K562 (cell line): ENCODE measurements around the gene ABCG5. TPM values are rescaled to one million over a fixed set of nuclear protein-coding genes. Genes with fewer than 3 reads are reported as not detected.

ENCODE experiments used
- ATAC-seq: fragments of 200-7000 bp; cut with Tn5 transposase; 3 replicates; pipeline ENCODE4 v1.9.1; 2020; ENCODE audit warnings: moderate library complexity
- BruUV-seq: library from RNA; stranded (reverse); fragments of 400-500 nt; replicated peaks from 2 replicates; lab custom pipeline; 2021; lab: Mats Ljungman, UMichigan
- CTCF ChIA-PET: fragments of 300-600 bp; formaldehyde crosslinking; extraction: SDS; loops from one replicate; lab custom pipeline; 2021; ENCODE audit warnings: low intra/inter-chr PET ratio; lab: Yijun Ruan, JAX
- POLR2A ChIA-PET: fragments of 300-600, 350-650 bp; sonication (Branson Sonifier 250); formaldehyde crosslinking; extraction: SDS; loops from one replicate; lab custom pipeline; 2021; ENCODE audit warnings: antibody characterized with exemption, inconsistent platforms; lab: Yijun Ruan, JAX
- DNase-seq, 4 experiments: peaks; one replicate each; pipeline versions ENCODE4 v3.0.0 to v3.0.0-alpha.2; 2011 to 2018; ENCODE audit warnings: low spot score in 3 of 4, mixed read lengths in 3 of 4; ENCODE audit errors: extremely low read depth in 1 of 4
- FAIRE-seq: peaks from 2 replicates; lab custom pipeline; 2011; peaks lifted over from hg19 to GRCh38; lab: Jason Lieb, UNC
- H2AFZ ChIP-seq: 2 replicates; pipeline ENCODE4 v1.6.0; 2011; ENCODE audit warnings: low read depth, low read length, control low read depth, inconsistent platforms
- H3K27ac ChIP-seq: fragments of 200-600 bp; 3 replicates; pipeline ENCODE4 v1.8.0; 2011; ENCODE audit warnings: low read depth, mild to moderate bottlenecking, control low read depth, inconsistent platforms, low read length, moderate library complexity, mixed read lengths; ENCODE audit errors: extremely low read depth
- H3K27me3 ChIP-seq, 2 experiments: fragments of 300-600 bp in 1 of 2; 2 replicates in 1 of 2; 3 replicates in 1 of 2; pipeline versions ENCODE4 v1.6.0 to v1.8.0; 2011; ENCODE audit warnings: inconsistent platforms in 2 of 2, low read length in 2 of 2, mild to moderate bottlenecking in 1 of 2, mixed read lengths in 1 of 2, moderate library complexity in 1 of 2; ENCODE audit not compliant: control insufficient read depth in 2 of 2, insufficient read depth in 2 of 2
- H3K36me3 ChIP-seq: fragments of 300-600 bp; 3 replicates; pipeline ENCODE4 v1.8.0; 2011; ENCODE audit warnings: mild to moderate bottlenecking, low read length, inconsistent platforms; ENCODE audit not compliant: control insufficient read depth, insufficient read depth
- H3K4me1 ChIP-seq, 2 experiments: fragments of 200-600 bp in 1 of 2; replicated peaks in 1 of 2; 2 replicates in 1 of 2; 3 replicates in 1 of 2; pipeline versions ENCODE4 v1.5.1 to v1.8.0; 2011; ENCODE audit warnings: inconsistent platforms in 2 of 2, low read length in 2 of 2, mild to moderate bottlenecking in 1 of 2, mixed read lengths in 1 of 2, moderate library complexity in 1 of 2; ENCODE audit not compliant: control insufficient read depth in 2 of 2, insufficient read depth in 2 of 2
- H3K4me2 ChIP-seq: 2 replicates; pipeline ENCODE4 v1.6.1; 2011; ENCODE audit warnings: low read length, control low read depth, inconsistent platforms, mixed read lengths; ENCODE audit not compliant: insufficient read depth
- H3K4me3 ChIP-seq: fragments of 200-600 bp; sonication (generic), shearing (Covaris generic); 2 replicates; pipeline ENCODE4 v1.5.1; 2016; ENCODE audit warnings: control low read depth, inconsistent platforms
- H3K79me2 ChIP-seq: fragments of 200-600 bp; 3 replicates; pipeline ENCODE4 v1.8.0; 2011; ENCODE audit warnings: low read length, inconsistent platforms; ENCODE audit not compliant: control insufficient read depth, insufficient read depth
- H3K9ac ChIP-seq, 2 experiments: 2 replicates each; pipeline versions ENCODE4 v1.6.0 to v1.6.1; 2011; ENCODE audit warnings: low read depth in 2 of 2, low read length in 2 of 2, control low read depth in 1 of 2, inconsistent platforms in 1 of 2, mild to moderate bottlenecking in 1 of 2, mixed read lengths in 1 of 2; ENCODE audit not compliant: insufficient read depth in 1 of 2
- H3K9me1 ChIP-seq: one replicate; pipeline ENCODE4 v1.6.0; 2011; ENCODE audit warnings: inconsistent platforms, mild to moderate bottlenecking, low read length, moderate library complexity; ENCODE audit not compliant: control insufficient read depth, insufficient read depth
- H3K9me3 ChIP-seq: replicated peaks from 2 replicates; pipeline ENCODE4 v1.5.1; 2011; ENCODE audit warnings: low read depth, low read length, inconsistent platforms; ENCODE audit not compliant: control insufficient read depth, insufficient read depth
- H4K20me1 ChIP-seq: replicated peaks from 2 replicates; pipeline ENCODE4 v1.6.1; 2011; ENCODE audit warnings: low read length, inconsistent platforms, mixed read lengths; ENCODE audit not compliant: control insufficient read depth, insufficient read depth
- ASH1L ChIP-seq: fragments of 450-650 bp; IDR thresholded peaks from 2 replicates; pipeline ENCODE4 v1.6.1; 2018; ENCODE audit warnings: borderline replicate concordance, mild to moderate bottlenecking, low read depth; ENCODE audit not compliant: partially characterized antibody
- CEBPB ChIP-seq: fragments of 450-650 bp; IDR thresholded peaks from 2 replicates; pipeline ENCODE4 v1.6.1; 2016; ENCODE audit warnings: missing genetic modification characterization, missing compliant biosample characterization
- DMBX1 ChIP-seq: fragments of 250-450 bp; sonication (Bioruptor Pico); IDR thresholded peaks from 2 replicates; pipeline ENCODE4 v1.8.0; 2022; ENCODE audit warnings: inconsistent platforms, mild to moderate bottlenecking, moderate library complexity, borderline replicate concordance
- GABPA ChIP-seq: fragments of 200-800 bp; sonication (Bioruptor generic); conservative IDR thresholded peaks from 2 replicates; pipeline ENCODE4 v1.6.1; 2016; ENCODE audit warnings: low read depth, missing genetic modification characterization, missing compliant biosample characterization
- NFRKB ChIP-seq: fragments of 450-650 bp; IDR thresholded peaks from 2 replicates; pipeline ENCODE4 v1.6.1; 2016; ENCODE audit warnings: low read depth
- SREBF2 ChIP-seq: sonication (generic); formaldehyde crosslinking; IDR thresholded peaks from 2 replicates; pipeline ENCODE4 v1.4.0; 2020; ENCODE audit warnings: mild to moderate bottlenecking, missing genetic modification reagents
- TCFL5 ChIP-seq: fragments of 250-450 bp; sonication (Bioruptor Pico); conservative IDR thresholded peaks from 2 replicates; pipeline ENCODE4 v1.6.1; 2021; ENCODE audit warnings: mild to moderate bottlenecking, moderate library complexity, matching md5 sums
- ZNF232 ChIP-seq: sonication (generic); formaldehyde crosslinking; IDR thresholded peaks from 2 replicates; pipeline ENCODE4 v1.8.0; 2022; ENCODE audit warnings: mild to moderate bottlenecking, missing genetic modification reagents
- WGBS: fragments of 100-300 bp; shearing (Covaris generic); methylation state at CpG from one replicate; pipeline ENCODE4 v1.1.6; 2016; ENCODE audit warnings: low coverage, mixed read lengths; ENCODE audit not compliant: insufficient coverage; ENCODE audit errors: missing lambda C conversion rate; 5-methylcytosine and 5-hydroxymethylcytosine counted together
- in situ Hi-C: fragments of 300-500 bp; cut with MboI; formaldehyde crosslinking; loops from 4 replicates; pipeline ENCODE4 v1.15.0; 2018; ENCODE audit warnings: inconsistent platforms, mixed read lengths
- intact Hi-C: fragments of 100-400 bp; cut with micrococcal nuclease; formaldehyde crosslinking; loops from 2 replicates; pipeline ENCODE4 v1.14.2; 2022
- polyA plus RNA-seq, 8 experiments: library from polyadenylated mRNA; depleted of rRNA in 4 of 8; stranded (reverse) in 5 of 8; unstranded in 3 of 8; fragments of >200 nt; fragmentation: Nextera tagmentation in 2 of 8; fragmentation: Illumina TruSeq in 1 of 8; extraction: Ambion mirVana in 2 of 8; extraction: Trizol in 1 of 8; gene quantifications; 2 replicates each; pipeline versions ENCODE4 v1.2.1 to v1.2.3, GENCODE V29; 2011 to 2014; ENCODE audit warnings: inconsistent platforms in 1 of 8, missing spikeins in 1 of 8
- total RNA-seq, 7 experiments: library from RNA; depleted of rRNA in 6 of 7; stranded (reverse); fragments of >200 nt in 6 of 7; fragmentation: Illumina TruSeq in 2 of 7; extraction: Trizol in 2 of 7; gene quantifications; 2 replicates each; pipeline versions ENCODE4 v1.2.1 to v1.2.3, GENCODE V29; 2011 to 2021; ENCODE audit warnings: low replicate concordance in 1 of 7
- TF ChIP-seq, protein P1 (sequence below): fragments of 450-650 bp; formaldehyde crosslinking; IDR thresholded peaks from 2 replicates; pipeline ENCODE4 v1.4.0; 2022; ENCODE audit warnings: missing genetic modification characterization
- TF ChIP-seq, protein P2 (sequence below): sonication (generic); formaldehyde crosslinking; IDR thresholded peaks from 2 replicates; pipeline ENCODE4 v1.8.0; 2022; ENCODE audit warnings: mild to moderate bottlenecking, missing genetic modification reagents

Gene ABCG5
- total and polyA plus RNA-seq, 9 of the 15 experiments (the other 6 are each of a cell fraction or from before 2014, with no cell fraction given) = 0.01 TPM; not detected in 7

GRCh38 chr2:43855292-43855691 lies 16.7 kb upstream of the ABCG5 start:
- no peaks in the 10 kb centered on the region for H3K9me3 ChIP-seq
- H3K79me2 ChIP-seq = no peaks in the 10 kb centered on the region
- WGBS = 6% methylated on average over 2 of the region's 2 CpGs
- intact Hi-C loops (no loop called here), in situ Hi-C loops (no loop called here)
- no peak for FAIRE-seq
- POLR2A ChIA-PET = no interaction called here
- H2AFZ ChIP-seq = no peak overlapping the region
- H3K4me2 ChIP-seq = no peak overlapping the region
- H4K20me1 ChIP-seq = peaks cover 4% of the 10 kb centered on the region; the same call in 1 of the 2 replicates
- no peak overlapping the region for H3K9ac ChIP-seq
- BruUV-seq = no TSS peak
- no peaks in the 10 kb centered on the region for H3K36me3 ChIP-seq
- TF ChIP-seq, protein P1, sequence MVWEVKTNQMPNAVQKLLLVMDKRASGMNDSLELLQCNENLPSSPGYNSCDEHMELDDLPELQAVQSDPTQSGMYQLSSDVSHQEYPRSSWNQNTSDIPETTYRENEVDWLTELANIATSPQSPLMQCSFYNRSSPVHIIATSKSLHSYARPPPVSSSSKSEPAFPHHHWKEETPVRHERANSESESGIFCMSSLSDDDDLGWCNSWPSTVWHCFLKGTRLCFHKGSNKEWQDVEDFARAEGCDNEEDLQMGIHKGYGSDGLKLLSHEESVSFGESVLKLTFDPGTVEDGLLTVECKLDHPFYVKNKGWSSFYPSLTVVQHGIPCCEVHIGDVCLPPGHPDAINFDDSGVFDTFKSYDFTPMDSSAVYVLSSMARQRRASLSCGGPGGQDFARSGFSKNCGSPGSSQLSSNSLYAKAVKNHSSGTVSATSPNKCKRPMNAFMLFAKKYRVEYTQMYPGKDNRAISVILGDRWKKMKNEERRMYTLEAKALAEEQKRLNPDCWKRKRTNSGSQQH = no peak
- no peak for TF ChIP-seq GABPA
- TF ChIP-seq, protein P2, sequence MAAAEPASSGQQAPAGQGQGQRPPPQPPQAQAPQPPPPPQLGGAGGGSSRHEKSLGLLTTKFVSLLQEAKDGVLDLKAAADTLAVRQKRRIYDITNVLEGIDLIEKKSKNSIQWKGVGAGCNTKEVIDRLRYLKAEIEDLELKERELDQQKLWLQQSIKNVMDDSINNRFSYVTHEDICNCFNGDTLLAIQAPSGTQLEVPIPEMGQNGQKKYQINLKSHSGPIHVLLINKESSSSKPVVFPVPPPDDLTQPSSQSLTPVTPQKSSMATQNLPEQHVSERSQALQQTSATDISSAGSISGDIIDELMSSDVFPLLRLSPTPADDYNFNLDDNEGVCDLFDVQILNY (CRISPR knock-in tag) = no peak
- no peak for TF ChIP-seq SREBF2 (CRISPR knock-in tag)
- no peak for TF ChIP-seq ZNF232 (CRISPR knock-in tag)
- TF ChIP-seq NFRKB = no peak
- no peak for TF ChIP-seq DMBX1 (CRISPR knock-in tag)
- no peak for TF ChIP-seq ASH1L
- no peak for TF ChIP-seq CEBPB
- TF ChIP-seq TCFL5 (CRISPR knock-in tag) = no peak
- H3K4me3 ChIP-seq = no peak overlapping the region
- peaks cover 24 to 34% of the 10 kb centered on the region in 2 experiments for H3K27me3 ChIP-seq
- no peak overlapping the region for H3K27ac ChIP-seq
- CTCF ChIA-PET = no interaction called here
- DNase-seq = no peak
- no peaks in the 10 kb centered on the region; a peak in 1 of 5 replicates for H3K4me1 ChIP-seq
- ATAC-seq = no peak
- H3K9me1 ChIP-seq = no peaks in the 10 kb centered on the region
